T-cell (primary cell): ENCODE data around the gene TRIM39. TPM values are rescaled to one million over a fixed set of nuclear protein-coding genes. Genes with fewer than 3 reads are reported as not detected.
"Not testable (repeated sequence)": the region's sequence is repeated elsewhere in the genome, so short reads cannot be mapped to it uniquely, and the experiment has no call there.

Experiments
- ATAC-seq, 4 experiments: fragments of 200-7000 bp in 3 of 4; fragments of 150-1000 bp in 1 of 4; cut with Tn5 transposase; replicated peaks in 1 of 4; 1 replicate in 3 of 4; 2 replicates in 1 of 4; pipeline ENCODE4 v1.10.0; 2021; ENCODE audit warnings: moderate library complexity in 3 of 4, mild to moderate bottlenecking in 2 of 4, moderate number of reproducible peaks in 1 of 4
- CTCF ChIA-PET, 2 donors: fragments of 300-600 bp; sonication (Branson Sonifier 250); formaldehyde crosslinking; loops; one replicate each; lab custom pipeline; 2022; ENCODE audit warnings: antibody characterized with exemption in 2 of 2; lab: Charles Lee
- POLR2A ChIA-PET, 2 donors: fragments of 300-600 bp; sonication (Branson Sonifier 250); formaldehyde crosslinking; loops; one replicate each; lab custom pipeline; 2022; ENCODE audit warnings: antibody characterized with exemption in 2 of 2; lab: Charles Lee
- DNase-seq, 35 experiments: peaks; one replicate each; pipeline versions ENCODE4 v3.0.0 to v3.0.0-alpha.2; 2013 to 2023
- H3K27ac ChIP-seq: one replicate; pipeline ENCODE4 v1.5.1; 2013; ENCODE audit warnings: low read length
- H3K27me3 ChIP-seq, 2 experiments: replicated peaks in 1 of 2; 1 replicate in 1 of 2; 2 replicates in 1 of 2; pipeline versions ENCODE4 v1.6.1 to v1.7.0; 2013; ENCODE audit warnings: low read length in 1 of 2, mixed read lengths in 1 of 2; ENCODE audit not compliant: control insufficient read depth in 2 of 2, insufficient read depth in 2 of 2; ENCODE audit errors: extremely low read depth in 1 of 2
- H3K36me3 ChIP-seq, 2 donors: 1 replicate in 1 of 2; 2 replicates in 1 of 2; pipeline versions ENCODE4 v1.6.1 to v1.7.0; 2013; ENCODE audit warnings: low read length in 1 of 2; ENCODE audit not compliant: control insufficient read depth in 2 of 2, insufficient read depth in 1 of 2; ENCODE audit errors: extremely low read depth in 1 of 2
- H3K4me1 ChIP-seq, 2 experiments: 1 replicate in 1 of 2; 2 replicates in 1 of 2; pipeline versions ENCODE4 v1.6.1 to v1.7.0; 2013; ENCODE audit warnings: low read length in 2 of 2, mixed read lengths in 1 of 2; ENCODE audit not compliant: insufficient read depth in 2 of 2, control insufficient read depth in 1 of 2; ENCODE audit errors: extremely low read depth in 1 of 2
- H3K4me3 ChIP-seq, 2 donors: 1 replicate in 1 of 2; 2 replicates in 1 of 2; pipeline versions ENCODE4 v1.5.1 to v1.7.0; 2013; ENCODE audit warnings: mild to moderate bottlenecking in 2 of 2, low read length in 1 of 2, moderate library complexity in 1 of 2; ENCODE audit not compliant: control insufficient read depth in 1 of 2; ENCODE audit errors: extremely low read depth in 1 of 2
- H3K9me3 ChIP-seq: 2 replicates; pipeline ENCODE4 v1.7.0; 2013
- H3K27ac Mint-ChIP-seq, 2 donors: one replicate each; pipeline ENCODE4 v1.8.0; 2020 to 2021; ENCODE audit warnings: mild to moderate bottlenecking in 2 of 2, mixed read lengths in 2 of 2
- H3K27me3 Mint-ChIP-seq, 2 donors: one replicate each; pipeline ENCODE4 v1.8.0; 2021 to 2022; ENCODE audit warnings: mixed read lengths in 2 of 2
- H3K36me3 Mint-ChIP-seq: one replicate; pipeline ENCODE4 v1.8.0; 2021; ENCODE audit warnings: mixed read lengths
- H3K4me1 Mint-ChIP-seq, 3 donors: one replicate each; pipeline ENCODE4 v1.8.0; 2020 to 2022; ENCODE audit warnings: mixed read lengths in 3 of 3, mild to moderate bottlenecking in 1 of 3
- H3K4me3 Mint-ChIP-seq, 3 donors: one replicate each; pipeline ENCODE4 v1.8.0; 2020 to 2022; ENCODE audit warnings: mild to moderate bottlenecking in 3 of 3, mixed read lengths in 3 of 3, moderate library complexity in 3 of 3
- H3K9me3 Mint-ChIP-seq, 3 donors: one replicate each; pipeline ENCODE4 v1.8.0; 2020 to 2022; ENCODE audit warnings: mixed read lengths in 3 of 3
- WGBS: methylation state at CpG from one replicate; pipeline ENCODE4 v1.1.5; 2013; ENCODE audit warnings: missing lambda C conversion rate; ENCODE audit not compliant: insufficient coverage; 5-methylcytosine and 5-hydroxymethylcytosine counted together
- total RNA-seq, 35 experiments: library from RNA in 6 of 35; stranded (reverse) in 6 of 35; fragments of 120-200 nt in 1 of 35; gene quantifications; one replicate each; pipeline versions ENCODE4 v1.2.1 to v1.2.4 and lab custom pipeline; 2013 to 2026

TRIM39 gene
- total RNA-seq, 5 donors from 2014 or later (not counting 1 experiment from before 2014, with no cell fraction given), result 25.1 to 50.6 (median 29.5) TPM

DNA sequence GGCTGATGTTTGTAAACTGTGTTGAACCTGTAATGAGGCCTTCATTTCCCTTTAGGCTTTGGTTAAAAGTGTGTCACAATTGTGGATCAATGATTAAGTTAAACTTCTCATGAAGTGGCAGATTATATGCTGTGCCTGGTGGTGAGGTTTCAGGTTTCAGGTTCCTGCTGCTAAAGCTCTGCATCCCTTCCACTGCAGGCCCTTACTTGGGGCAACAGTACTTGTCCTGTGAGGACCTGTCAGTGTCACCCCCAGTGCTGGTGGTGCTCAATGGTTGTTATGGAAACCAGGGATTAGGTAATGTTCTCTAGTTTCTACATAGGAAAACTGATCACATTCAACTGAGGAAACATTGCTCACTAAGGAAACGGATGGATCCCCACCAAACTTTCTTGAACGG, 36.7 kb downstream of the TRIM39 start:
- H3K4me3 ChIP-seq, result no peak overlapping the region
- H3K4me1 Mint-ChIP-seq, result no peaks in the 10 kb centered on the region
- ATAC-seq, result no peak
- ChIA-PET POLR2A (no interaction called here), CTCF (no interaction called here)
- no peak overlapping the region for H3K4me3 Mint-ChIP-seq
- H3K36me3 Mint-ChIP-seq, result no peaks in the 10 kb centered on the region
- H3K27me3 Mint-ChIP-seq, result peaks cover 50 to 60% of the 10 kb centered on the region in 2 donors
- H3K27me3 ChIP-seq, result peaks cover 27 to 29% of the 10 kb centered on the region in 2 experiments
- H3K9me3 Mint-ChIP-seq, result peaks cover 0 to 5% (median 0%) of the 10 kb centered on the region in 3 donors
- H3K9me3 ChIP-seq, result no peaks in the 10 kb centered on the region
- DNase-seq, result no peak
- no peaks in the 10 kb centered on the region for H3K36me3 ChIP-seq
- H3K27ac Mint-ChIP-seq, result no peak overlapping the region
- H3K4me1 ChIP-seq, result no peaks in the 10 kb centered on the region
- no peak overlapping the region for H3K27ac ChIP-seq
- WGBS, result no CpG with 5 or more reads among the region's 2 CpGs

DNA sequence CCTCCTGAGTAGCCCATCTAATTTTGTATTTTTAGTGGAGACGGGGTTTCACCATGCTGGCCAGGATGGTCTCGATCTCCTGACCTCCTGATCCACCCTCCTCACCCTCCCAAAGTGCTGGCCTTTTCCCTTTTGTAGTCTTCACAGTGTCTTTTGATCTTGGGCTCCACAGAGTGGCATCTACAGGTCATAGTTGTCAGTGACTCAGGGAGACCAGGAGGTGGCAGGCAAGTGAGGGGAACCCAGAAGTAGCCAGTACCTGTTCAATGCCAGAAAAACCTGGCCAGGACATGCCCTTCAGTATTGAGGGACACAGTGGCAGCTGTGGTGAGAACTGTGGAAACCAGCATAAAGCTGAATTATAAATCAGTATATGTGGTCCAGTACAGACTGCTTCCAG, 37.9 kb downstream of the TRIM39 start:
- ChIA-PET POLR2A (no interaction called here), CTCF (interaction anchor here in 1 of 2 donors (0.6 kb wide), 1 partner anchor 35 kb away, joined by 3 read pairs; no protein-coding TSS in a partner anchor)
- no peaks in the 10 kb centered on the region for H3K36me3 Mint-ChIP-seq
- no peak overlapping the region for H3K4me3 ChIP-seq
- DNase-seq (no peak), ATAC-seq (no peak)
- no peaks in the 10 kb centered on the region for H3K4me1 ChIP-seq
- H3K27ac Mint-ChIP-seq, result no peak overlapping the region
- no peak overlapping the region for H3K4me3 Mint-ChIP-seq
- WGBS, result no CpG with 5 or more reads among the region's 2 CpGs
- H3K36me3 ChIP-seq, result no peaks in the 10 kb centered on the region
- peaks cover 0 to 5% (median 2%) of the 10 kb centered on the region in 3 donors for H3K9me3 Mint-ChIP-seq
- peaks cover 22 to 24% of the 10 kb centered on the region in 2 experiments for H3K27me3 ChIP-seq
- no peak overlapping the region for H3K27ac ChIP-seq
- no peaks in the 10 kb centered on the region for H3K4me1 Mint-ChIP-seq
- H3K9me3 ChIP-seq, result no peaks in the 10 kb centered on the region
- peaks cover 47 to 64% of the 10 kb centered on the region in 2 donors for H3K27me3 Mint-ChIP-seq

DNA sequence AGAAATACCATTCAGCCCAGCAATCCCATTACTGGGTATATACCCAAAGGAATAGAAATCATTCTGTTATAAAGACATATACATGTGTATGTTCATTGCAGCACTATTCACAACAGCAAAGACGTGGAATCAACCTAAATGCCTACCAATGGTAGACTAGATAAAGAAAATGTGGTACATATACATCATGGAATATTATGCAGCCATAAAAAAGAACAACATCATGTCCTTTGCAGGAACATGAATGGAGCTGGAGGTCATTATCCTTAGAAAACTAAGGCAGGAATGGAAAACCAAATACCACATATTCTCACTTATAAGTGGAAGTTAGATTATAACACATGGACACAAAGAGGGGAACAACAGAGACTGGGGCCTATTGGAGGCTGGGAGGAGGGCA, 42.6 kb downstream of the TRIM39 start:
- CTCF ChIA-PET, H3K27ac ChIP-seq, H3K9me3 Mint-ChIP-seq, H3K36me3 ChIP-seq, H3K27ac Mint-ChIP-seq, H3K4me3 ChIP-seq, DNase-seq, H3K4me1 ChIP-seq, H3K4me1 Mint-ChIP-seq, ATAC-seq, H3K4me3 Mint-ChIP-seq, H3K9me3 ChIP-seq, POLR2A ChIA-PET, H3K36me3 Mint-ChIP-seq: not testable (repeated sequence)
- peaks cover 20 to 36% of the 10 kb centered on the region in 2 donors for H3K27me3 Mint-ChIP-seq
- WGBS, result no CpG with 5 or more reads among the region's 1 CpG
- peaks cover 15% of the 10 kb centered on the region in 2 experiments for H3K27me3 ChIP-seq

DNA sequence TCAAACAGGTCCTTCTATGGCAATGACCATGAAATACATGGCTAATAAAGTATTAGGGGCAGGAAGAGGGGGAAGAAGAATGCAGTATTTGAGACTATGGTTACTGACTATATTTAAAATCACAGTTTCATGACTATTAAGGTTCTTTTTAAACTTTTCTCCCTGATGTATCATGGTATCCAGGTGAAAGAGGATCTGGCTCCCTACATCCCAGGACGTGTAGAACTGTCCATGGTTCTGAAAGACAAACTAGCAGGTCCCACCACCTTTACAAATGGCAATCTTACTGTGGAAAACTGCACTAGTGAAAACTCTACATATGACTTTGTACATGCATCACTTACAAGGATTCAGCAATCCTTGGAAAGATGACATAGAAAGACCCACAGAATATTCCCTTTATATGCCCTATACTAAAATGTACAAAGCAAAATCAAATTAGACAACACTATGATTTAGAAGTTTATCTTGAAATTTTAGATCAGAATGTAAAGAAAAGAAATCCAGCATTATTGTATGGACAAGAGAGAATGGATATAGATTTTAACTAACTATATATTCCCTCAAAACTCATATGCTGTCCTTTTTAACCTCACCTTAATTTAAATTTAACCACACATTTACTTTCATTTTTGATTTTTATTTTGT, 51.7 kb downstream of the TRIM39 start:
- no CpG with 5 or more reads among the region's 1 CpG for WGBS
- POLR2A ChIA-PET, result no interaction called here
- Histone ChIP-seq H3K27ac (no peak overlapping the region), H3K36me3 (no peaks in the 10 kb centered on the region), H3K4me3 (no peak overlapping the region), H3K9me3 (no peaks in the 10 kb centered on the region), H3K4me1 (no peaks in the 10 kb centered on the region), H3K27me3 (peaks cover 7 to 12% of the 10 kb centered on the region in 2 experiments)
- Mint-ChIP-seq H3K4me1 (no peaks in the 10 kb centered on the region), H3K9me3 (no peaks in the 10 kb centered on the region), H3K36me3 (no peaks in the 10 kb centered on the region), H3K4me3 (no peak overlapping the region), H3K27ac (no peak overlapping the region), H3K27me3 (peaks cover 32 to 45% of the 10 kb centered on the region in 2 donors)
- DNase-seq, result no peak
- ATAC-seq, result no peak
- CTCF ChIA-PET, result no interaction called here

DNA sequence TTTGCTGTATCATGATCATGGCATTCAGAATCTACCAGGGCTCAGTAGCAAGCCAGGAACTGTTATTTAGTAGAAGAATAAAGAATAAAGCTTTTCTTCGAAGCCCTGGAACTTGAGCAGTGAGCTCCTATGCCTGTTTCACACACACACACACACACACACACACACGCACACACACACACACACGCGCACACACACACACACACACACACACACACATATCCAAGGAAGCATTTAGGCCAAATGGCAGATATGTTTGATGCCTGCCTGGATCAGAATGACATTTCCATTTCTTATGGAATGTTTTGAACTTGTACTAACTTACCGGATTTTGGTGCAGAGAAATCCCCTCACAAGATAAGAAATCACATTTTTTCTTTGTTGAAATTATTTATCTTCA, 53.7 kb downstream of the TRIM39 start:
- no peak overlapping the region for H3K4me3 ChIP-seq
- no peaks in the 10 kb centered on the region for H3K36me3 ChIP-seq
- no peak overlapping the region for H3K27ac ChIP-seq
- peaks cover 13 to 16% of the 10 kb centered on the region in 2 experiments for H3K27me3 ChIP-seq
- Mint-ChIP-seq H3K36me3 (no peaks in the 10 kb centered on the region), H3K4me3 (no peak overlapping the region), H3K9me3 (no peaks in the 10 kb centered on the region), H3K4me1 (no peaks in the 10 kb centered on the region), H3K27me3 (peaks cover 41 to 57% of the 10 kb centered on the region in 2 donors), H3K27ac (no peak overlapping the region)
- CTCF ChIA-PET, result no interaction called here
- H3K9me3 ChIP-seq, result no peaks in the 10 kb centered on the region
- no peaks in the 10 kb centered on the region for H3K4me1 ChIP-seq
- no peak for DNase-seq
- ATAC-seq, result no peak
- POLR2A ChIA-PET, result interaction anchor here in 1 of 2 donors (0.6 to 0.7 kb wide), 2 partner anchors 234 to 858 kb away, joined by 3 to 5 read pairs; no protein-coding TSS in a partner anchor
- 0% methylated on average over 3 of the region's 5 CpGs for WGBS

DNA sequence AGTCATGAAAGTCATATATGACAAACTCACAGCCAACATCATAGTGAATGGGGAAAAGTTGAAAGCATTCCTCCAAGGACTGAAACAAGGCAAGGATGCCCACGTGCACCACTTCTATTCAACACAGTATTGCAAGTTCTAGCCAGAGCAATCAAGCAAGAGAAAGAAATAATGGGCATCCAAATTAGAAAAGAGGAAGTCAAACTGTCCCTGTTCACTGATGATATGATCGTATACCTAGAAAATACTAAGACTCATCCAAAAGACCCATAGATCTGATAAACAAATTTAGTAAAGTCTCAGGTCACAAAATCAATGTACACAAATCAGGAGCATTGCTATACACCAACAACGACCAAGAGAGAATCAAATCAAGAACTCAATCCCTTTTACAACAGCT, 59.4 kb downstream of the TRIM39 start:
- ChIA-PET CTCF (no interaction called here), POLR2A (no interaction called here)
- Histone ChIP-seq H3K27ac (no peak overlapping the region), H3K36me3 (no peaks in the 10 kb centered on the region), H3K4me1 (no peaks in the 10 kb centered on the region), H3K4me3 (no peak overlapping the region), H3K27me3 (peaks cover 10 to 22% of the 10 kb centered on the region in 2 experiments), H3K9me3 (no peaks in the 10 kb centered on the region)
- Mint-ChIP-seq H3K27me3 (peaks cover 69 to 82% of the 10 kb centered on the region in 2 donors), H3K4me1 (no peaks in the 10 kb centered on the region), H3K4me3 (no peak overlapping the region), H3K36me3 (no peaks in the 10 kb centered on the region), H3K9me3 (no peaks in the 10 kb centered on the region), H3K27ac (no peak overlapping the region)
- 17% methylated on average over 1 of the region's 3 CpGs for WGBS
- DNase-seq (no peak), ATAC-seq (no peak)
